Right lung (tissue), 10 donors: Measurements from ENCODE around the gene TBC1D1. TPM values are rescaled to one million over a fixed set of nuclear protein-coding genes. Genes with fewer than 3 reads are reported as not detected.

Experiments used
- DNase-seq, 2 donors: peaks; one replicate each; pipeline ENCODE4 v3.0.0-alpha.2; 2013
- long read RNA-seq, 8 donors: transcript quantifications; one replicate each; lab custom pipeline, GENCODE V29; 2026
- polyA plus RNA-seq, 5 donors: library from polyadenylated mRNA; unstranded; fragments of 120-200 nt; gene quantifications; one replicate each; pipeline versions ENCODE4 v1.2.1 to v1.2.3, GENCODE V29; 2013; ENCODE audit warnings: inconsistent platforms in 1 of 5, low replicate concordance in 1 of 5; ENCODE audit not compliant: insufficient read length in 5 of 5, insufficient read depth in 1 of 5

The TBC1D1 gene, protein sequence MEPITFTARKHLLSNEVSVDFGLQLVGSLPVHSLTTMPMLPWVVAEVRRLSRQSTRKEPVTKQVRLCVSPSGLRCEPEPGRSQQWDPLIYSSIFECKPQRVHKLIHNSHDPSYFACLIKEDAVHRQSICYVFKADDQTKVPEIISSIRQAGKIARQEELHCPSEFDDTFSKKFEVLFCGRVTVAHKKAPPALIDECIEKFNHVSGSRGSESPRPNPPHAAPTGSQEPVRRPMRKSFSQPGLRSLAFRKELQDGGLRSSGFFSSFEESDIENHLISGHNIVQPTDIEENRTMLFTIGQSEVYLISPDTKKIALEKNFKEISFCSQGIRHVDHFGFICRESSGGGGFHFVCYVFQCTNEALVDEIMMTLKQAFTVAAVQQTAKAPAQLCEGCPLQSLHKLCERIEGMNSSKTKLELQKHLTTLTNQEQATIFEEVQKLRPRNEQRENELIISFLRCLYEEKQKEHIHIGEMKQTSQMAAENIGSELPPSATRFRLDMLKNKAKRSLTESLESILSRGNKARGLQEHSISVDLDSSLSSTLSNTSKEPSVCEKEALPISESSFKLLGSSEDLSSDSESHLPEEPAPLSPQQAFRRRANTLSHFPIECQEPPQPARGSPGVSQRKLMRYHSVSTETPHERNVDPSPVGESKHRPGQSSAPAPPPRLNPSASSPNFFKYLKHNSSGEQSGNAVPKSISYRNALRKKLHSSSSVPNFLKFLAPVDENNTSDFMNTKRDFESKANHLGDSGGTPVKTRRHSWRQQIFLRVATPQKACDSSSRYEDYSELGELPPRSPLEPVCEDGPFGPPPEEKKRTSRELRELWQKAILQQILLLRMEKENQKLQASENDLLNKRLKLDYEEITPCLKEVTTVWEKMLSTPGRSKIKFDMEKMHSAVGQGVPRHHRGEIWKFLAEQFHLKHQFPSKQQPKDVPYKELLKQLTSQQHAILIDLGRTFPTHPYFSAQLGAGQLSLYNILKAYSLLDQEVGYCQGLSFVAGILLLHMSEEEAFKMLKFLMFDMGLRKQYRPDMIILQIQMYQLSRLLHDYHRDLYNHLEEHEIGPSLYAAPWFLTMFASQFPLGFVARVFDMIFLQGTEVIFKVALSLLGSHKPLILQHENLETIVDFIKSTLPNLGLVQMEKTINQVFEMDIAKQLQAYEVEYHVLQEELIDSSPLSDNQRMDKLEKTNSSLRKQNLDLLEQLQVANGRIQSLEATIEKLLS (N-terminal part only)
- 10 to 100 TPM; 61.0 to 70.7 (median 67.7) TPM for polyA plus RNA-seq
- long read RNA-seq, donor 1, partial matches to known transcripts, result 0 of 3 reads
- long read RNA-seq, donor 1, other reads (novel, unspliced or antisense), result 0 of 3 reads
- long read RNA-seq, donor 2, result 0 reads
- long read RNA-seq, donor 3, partial matches to known transcripts, result 5 of 6 reads
- long read RNA-seq, donor 3, other reads (novel, unspliced or antisense), result 0 of 6 reads
- long read RNA-seq, donor 4, partial matches to known transcripts, result 9 of 10 reads
- long read RNA-seq, donor 4, other reads (novel, unspliced or antisense), result 0 of 10 reads
- long read RNA-seq, donor 5, partial matches to known transcripts, result 13 of 16 reads
- long read RNA-seq, donor 5, other reads (novel, unspliced or antisense), result 0 of 16 reads
- long read RNA-seq, donor 6, partial matches to known transcripts, result 0 of 1 reads
- long read RNA-seq, donor 6, other reads (novel, unspliced or antisense), result 0 of 1 reads
- long read RNA-seq, donor 7, partial matches to known transcripts, result 0 of 2 reads
- long read RNA-seq, donor 7, other reads (novel, unspliced or antisense), result 0 of 2 reads
- long read RNA-seq, donor 8, partial matches to known transcripts, result 0 of 2 reads
- long read RNA-seq, donor 8, other reads (novel, unspliced or antisense), result 0 of 2 reads

DNA sequence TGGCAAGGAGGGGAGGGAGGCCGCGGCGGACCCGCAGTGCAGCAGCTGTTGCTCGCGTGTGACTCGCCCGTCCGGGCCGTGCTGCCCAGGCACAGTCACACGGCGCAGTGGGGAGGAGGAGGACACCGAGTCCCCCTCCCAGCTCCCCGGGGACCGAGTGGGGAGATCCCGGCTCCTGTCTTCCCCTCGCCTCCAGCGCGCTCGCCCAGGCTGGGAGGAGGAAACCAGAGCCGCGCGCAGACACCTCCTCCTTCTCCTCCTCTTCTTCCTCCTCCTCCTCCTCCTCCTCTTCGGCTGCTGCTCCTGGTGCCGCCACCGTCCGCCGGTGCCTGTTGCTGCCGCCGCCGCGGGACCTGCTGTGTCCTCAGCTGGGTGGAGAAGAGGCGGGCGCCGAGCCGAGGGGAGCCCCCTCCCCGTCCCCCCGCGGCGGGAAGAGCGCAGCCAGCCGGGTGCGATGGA is at the start of gene TBC1D1:
Gene TBC1D1 (plus strand): TSS at position 284 of the 459 bp plus-strand sequence. CDS start 11,012 bp downstream, outside the sequence.
- DNase-seq, result peak in 1 of 2 donors; percentile 18

DNA sequence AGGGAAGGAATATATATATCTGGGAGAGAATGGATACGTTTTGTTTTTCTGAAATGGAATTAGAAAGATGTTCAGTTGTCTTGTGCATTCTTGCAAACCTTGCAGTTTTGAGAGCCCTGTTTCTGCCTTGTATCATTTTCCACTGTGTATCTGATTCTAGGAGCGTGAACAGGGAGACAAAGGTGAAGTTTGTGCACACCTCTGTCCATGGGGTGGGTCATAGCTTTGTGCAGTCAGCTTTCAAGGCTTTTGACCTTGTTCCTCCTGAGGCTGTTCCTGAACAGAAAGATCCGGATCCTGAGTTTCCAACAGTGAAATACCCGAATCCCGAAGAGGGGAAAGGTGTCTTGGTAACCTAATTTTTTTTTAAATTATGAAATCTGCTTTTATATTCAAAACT is 46.7 kb upstream of the TBC1D1 start:
- no peak for DNase-seq

DNA sequence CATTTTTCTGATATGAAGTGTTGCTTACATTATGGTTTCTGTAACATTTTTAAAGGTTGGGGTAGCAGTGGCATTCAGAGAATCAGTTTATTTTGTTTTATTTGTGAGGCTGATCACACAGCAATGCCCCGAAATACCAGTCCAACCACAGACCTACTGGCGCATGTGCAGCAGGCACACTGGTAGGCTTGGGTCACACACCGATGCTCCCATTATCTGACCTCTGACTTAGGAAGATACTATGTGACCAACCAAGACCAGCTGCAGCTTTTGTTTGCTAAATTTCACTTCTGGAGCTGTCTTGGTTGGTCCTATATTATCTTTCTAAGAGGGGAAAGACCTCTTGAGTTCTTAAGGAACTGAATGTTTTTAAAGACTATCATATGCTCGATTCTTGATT is 45.7 kb upstream of the TBC1D1 start:
- no peak for DNase-seq

DNA sequence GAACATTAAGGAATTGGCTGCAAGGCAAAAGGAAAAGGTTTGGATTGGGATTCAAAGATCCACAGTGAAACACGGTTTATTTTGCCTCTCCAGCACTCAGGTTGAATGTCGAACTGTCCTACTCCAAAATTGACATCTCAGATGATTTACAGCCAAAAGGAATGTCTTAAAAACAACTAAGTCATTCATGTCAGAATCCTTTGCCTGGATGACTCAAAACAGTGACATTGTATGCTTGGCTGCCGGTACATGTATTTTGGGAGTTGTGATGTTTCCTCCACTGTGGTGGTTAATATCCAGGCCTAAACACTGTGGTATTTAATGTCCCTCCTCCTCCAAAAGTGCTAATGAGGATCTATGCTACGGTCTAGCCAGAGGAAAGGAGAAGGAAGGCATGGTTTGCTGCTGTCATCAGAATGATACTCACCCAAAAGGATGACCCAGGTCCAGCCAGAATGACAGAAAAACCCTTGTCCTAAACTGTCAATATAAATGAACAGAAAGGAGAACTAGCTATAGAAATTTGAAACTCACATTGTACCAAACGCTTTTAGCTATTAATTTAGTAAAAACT is 43.5 kb upstream of the TBC1D1 start:
- DNase-seq, result no peak

DNA sequence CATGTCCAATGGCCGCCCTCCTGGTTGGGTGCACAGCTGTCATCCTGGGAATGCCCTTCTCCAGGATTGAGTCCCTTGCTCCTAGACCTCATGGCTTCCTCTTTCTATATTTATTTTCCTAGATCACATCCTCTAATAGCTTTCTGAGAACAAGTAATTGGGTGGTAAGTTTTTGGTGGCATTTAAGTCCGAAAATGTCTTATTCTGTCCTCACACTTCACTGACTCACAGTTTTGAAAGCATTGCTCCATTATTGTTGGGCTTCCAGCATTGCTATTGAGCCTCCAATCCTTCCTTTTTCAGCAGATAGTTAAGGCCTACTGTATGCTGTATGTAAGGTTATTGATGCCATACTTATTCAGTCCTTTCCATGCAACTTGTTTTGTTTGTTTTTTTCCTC is 38.5 kb upstream of the TBC1D1 start:
- no peak for DNase-seq

DNA sequence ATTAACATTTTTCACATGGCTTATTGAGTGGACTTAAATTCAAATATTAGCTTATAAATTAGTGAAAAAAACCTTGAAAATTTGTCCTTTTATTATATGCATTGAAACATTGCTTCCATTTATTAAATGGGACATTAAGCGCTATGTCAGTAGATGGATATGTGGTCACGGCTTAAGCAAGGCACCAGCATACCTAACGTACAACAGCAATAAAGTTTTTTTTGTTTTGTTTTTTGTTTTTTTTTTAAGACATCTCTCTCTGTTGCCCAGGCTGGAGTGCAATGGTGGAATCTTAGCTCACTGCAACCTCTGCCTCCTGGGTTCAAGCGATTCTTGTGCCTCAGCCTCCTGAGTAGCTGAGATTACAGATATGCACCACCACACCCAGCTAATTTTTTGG is 32.8 kb upstream of the TBC1D1 start:
- no peak for DNase-seq

DNA sequence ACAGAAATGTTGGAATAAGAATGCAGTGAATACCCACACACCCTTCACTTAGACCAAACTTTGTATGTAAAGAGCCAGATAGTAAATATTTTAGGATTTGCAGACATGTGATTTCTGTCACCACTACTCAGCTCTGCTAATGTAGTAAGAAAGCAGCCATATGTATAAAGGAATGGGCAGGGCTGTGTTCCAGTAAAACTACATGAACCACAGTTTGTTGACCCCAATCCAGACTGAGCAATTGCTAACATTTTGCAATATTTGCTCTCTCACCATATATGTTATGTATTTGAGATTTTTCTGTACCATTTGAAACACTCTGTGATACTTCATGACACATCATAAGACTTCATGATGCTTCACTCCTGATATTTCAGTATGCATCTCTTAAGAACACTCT is 32.0 kb upstream of the TBC1D1 start:
- peak; percentile 58 to 61 for DNase-seq

DNA sequence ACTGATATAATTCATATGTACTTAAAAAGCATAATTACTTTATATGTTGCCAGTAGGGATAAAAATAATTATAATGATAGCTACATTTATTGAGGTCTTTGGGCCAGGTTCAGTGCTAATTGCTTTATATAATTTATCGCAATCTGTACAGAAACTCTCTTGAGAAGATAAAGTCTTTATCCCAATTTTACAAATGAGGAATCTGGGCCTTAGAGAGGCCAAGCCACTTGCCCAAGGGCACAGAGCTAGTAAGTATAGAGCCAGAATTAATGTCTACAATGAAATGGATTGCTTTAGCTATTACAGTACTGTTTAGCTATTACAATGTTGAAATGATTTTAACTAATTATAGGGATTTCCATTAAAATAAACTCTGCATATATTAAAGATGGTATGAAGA is 30.6 kb upstream of the TBC1D1 start:
- no peak for DNase-seq

DNA sequence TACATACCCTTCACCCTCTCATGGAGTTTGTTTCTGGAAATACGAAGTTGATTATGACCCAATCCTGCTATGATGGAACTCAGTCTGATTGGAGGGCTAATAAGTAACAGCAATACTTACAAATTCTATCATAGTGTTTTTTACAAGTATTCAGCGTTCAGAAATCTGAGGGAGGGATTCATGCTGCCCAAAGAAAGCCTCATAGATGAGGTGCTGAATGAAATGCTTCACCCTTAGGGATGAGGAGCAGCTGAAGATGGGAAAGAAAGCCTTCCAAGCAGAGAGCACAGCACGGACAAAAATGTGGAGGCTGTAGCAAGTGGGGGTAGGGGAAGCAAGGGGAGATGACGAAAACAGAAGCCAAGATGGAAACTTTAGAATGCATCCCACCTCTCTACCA is 27.9 kb upstream of the TBC1D1 start:
- peak in 1 of 2 donors; percentile 23 for DNase-seq

DNA sequence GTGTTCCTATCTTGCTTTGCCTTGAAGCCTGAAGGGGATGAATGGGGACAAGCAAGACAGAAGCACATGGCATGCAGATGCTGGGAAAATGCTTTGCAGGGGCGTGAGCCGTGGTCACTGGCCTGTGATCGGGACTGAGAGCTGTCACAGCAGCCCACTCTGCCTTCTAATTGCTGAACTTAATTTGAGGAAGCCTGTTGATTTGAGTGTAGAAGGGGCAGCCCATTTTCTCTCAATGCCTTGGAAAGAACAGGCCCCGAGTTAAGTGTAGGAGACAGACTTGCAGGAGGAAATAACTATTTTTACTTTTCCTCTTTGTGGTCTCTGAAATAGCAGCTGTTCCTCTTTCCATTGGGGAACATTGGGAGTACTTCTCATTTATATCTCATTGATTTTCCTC is 26.1 kb upstream of the TBC1D1 start:
- no peak for DNase-seq

DNA sequence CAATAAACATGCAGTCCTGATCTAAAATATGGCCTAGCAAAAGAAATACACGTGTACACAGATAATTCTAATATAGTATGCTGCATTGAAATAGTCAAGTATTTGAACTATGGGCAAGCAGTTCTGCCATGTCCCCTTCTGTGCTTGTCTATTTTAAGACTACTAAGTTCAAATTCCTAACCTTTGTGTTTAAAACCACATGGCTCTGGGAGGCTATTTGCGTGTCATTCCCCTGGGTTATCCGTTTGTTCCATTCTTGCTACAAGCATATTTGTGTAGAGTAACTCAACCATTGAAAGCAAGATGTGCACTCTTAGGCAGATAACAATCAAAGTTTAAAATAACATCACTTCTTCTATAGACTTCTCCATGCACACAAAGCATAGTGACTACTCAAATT is 25.4 kb upstream of the TBC1D1 start:
- no peak for DNase-seq

DNA sequence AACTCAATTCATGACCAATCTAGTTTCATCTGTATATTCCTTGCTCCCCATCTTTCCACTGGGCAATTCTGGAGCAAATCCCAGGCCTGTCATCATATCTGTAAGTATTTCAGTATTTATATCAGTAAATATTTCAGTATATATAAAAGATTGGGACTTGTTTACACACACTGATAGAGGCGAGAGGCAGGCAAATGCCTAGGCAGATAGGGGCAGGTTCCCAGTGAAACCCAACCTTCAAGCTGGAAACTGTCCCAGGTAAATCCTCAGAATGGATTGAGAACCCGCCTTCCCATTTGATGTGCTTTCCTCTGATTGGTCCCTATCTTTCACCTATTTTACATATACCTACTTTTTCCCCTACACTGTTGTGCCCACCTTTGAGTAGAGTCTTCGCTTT is 23.8 kb upstream of the TBC1D1 start:
- DNase-seq, result no peak

DNA sequence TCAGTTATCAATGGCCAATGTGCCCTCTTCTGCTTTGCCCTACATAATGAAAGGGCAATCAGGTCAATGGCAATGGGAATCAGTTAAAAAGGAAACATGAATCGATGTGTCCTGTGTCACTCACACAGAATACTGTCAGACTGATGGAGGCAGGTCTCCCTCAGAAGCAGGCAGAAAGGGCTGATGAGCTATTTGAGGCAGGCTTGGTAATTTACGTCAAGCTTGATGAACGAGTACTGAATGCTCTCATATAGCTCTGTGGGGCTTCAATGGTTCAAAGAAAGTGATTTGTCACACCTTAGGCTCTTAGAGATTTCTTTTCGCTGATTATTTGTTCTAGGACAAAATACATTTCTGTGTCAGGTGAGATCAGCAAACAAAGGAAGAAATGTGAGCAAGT is 22.6 kb upstream of the TBC1D1 start:
- no peak for DNase-seq

DNA sequence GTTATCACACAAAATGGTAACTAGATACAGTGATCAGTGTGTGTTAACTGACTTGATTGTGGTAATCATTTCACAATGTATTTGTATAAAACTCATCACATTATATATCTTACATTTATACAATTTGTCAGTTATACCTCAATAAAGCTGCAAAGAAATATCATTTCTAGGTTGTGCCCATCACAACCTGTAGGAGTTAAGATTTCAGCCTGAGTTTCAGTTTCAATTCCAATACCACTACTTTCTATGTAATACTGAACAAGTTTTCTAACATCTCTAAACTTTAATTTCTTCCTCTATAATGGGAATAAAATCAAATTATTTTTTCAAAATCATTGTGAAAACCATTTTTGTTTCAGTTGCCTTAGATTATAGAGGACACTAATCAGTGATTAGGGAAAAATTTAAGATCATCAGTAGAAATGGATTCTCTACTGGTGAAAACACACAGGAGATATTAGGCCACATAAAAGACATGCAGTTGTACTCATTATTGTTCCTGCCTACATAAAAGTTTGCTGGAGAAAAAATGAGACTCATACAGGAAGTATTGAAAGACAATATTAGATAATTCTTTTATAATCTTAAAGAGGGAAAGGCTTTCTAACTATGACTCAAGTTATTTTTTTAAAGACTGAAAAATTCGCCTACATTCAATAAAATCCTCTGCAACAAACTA is 18.4 kb upstream of the TBC1D1 start:
- DNase-seq, result no peak

DNA sequence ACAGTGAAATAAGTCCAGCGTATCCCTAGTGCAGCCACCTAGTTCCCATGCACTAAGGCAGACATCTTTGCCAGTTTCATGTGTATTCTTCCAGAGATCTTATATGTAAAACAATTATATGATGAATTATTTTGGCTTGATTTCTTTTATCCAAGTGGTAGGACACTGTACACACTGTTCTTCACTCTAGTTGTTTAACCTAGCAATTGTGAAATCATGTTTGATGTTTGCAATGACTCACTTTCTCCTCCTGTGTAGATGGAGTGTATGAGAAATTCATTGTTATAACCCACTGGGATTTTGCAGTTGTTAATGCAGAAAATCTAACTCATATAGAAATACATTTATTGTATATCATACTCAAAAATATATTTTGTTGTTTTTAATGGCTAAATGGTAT is 17.5 kb upstream of the TBC1D1 start:
- DNase-seq, result no peak

DNA sequence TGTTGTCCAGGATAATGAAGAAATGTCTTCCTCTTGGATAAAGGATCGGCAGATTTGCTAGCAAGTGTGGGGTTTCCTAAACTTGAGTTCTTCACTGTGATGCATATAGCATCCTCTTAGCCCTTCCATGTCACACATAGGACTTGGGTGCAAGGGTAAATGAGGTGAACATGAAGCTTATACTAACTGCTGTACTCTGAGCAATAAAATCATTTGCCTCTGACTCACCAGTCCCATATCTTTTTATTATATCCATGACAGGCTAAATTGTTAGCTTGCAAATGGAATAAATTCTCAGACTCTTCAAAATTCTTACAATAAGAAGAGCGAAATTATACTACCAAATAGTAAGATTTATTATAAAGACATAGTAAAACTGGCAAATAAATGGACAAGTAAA is 14.7 kb upstream of the TBC1D1 start:
- DNase-seq, result no peak

DNA sequence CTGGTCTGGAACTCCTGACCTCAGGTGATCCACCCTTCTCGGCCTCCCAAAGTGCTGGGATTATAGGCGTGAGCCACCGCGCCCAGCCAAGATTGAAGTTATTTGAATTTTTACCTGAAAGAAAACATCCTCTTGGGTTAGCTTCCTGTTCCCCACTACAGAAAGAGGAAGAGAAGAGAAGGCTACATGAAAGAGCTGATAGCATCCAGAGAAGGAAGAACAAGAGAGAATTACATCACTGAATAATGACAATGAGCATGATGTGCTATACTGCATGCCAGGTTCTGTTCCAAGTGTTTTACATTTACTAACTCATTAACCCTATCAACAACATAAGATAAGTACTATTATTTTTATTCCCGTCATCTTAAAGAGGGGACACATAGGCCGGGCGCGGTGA is 11.5 kb upstream of the TBC1D1 start:
- no peak for DNase-seq

DNA sequence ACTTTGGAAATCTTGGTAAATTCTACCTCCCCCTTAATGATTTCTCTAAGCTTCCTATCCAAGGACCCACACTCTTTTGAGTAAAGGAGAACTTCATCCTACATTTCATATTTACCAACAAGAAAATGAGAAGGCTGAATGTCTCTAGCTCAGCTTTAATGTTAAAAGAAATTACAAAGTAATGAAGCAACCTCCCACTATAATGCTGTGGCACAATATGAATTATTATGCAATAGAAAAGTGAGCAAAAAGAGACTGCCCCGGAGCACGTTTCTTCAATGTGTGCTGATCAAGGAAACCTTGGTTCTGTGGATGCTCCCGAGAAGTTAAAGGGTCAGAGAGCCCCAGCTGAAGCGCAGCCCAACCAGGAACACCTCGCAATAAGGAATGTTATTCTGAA is 9.1 kb upstream of the TBC1D1 start:
- DNase-seq, result no peak

DNA sequence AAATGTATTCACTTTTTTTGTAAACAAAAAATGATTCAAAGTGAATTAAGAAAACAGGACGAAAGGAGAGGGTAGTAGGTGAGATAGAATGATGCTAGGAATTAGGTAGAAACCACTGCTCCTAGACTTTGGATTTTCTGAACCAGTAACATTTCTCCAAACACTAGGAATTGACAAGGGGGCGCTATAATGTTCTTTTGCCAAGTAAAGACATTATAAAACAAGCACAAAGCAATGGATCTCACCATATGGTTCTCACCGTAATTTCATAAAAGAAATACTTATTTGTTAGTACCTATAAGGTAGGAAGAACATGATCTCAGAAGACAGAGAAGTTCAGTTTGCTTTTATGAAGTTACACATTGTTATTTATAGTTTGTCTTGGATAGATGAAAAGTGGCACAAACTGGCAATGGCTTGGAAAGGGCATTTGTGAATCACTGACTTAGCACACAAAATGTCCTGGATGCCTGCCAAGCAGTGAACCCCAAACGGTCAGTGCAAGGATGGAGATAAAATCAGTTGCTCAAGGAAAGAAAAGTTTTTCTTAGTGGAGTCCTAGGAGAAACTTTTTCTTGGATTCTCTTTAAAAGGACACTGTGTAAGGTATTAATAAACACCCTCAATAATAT is 8.1 kb upstream of the TBC1D1 start:
- no peak for DNase-seq
